K562 (cell line): Measurements from ENCODE around the gene CCDC137. TPM values are rescaled to one million over a fixed set of nuclear protein-coding genes. Genes with fewer than 3 reads are reported as not detected.
A peak's percentile ranks its signal among the peaks of the same experiment; 100 is the strongest.

Source experiments
- ATAC-seq: fragments of 200-7000 bp; cut with Tn5 transposase; 3 replicates; pipeline ENCODE4 v1.9.1; 2020; ENCODE audit warnings: moderate library complexity
- BruUV-seq: library from RNA; stranded (reverse); fragments of 400-500 nt; replicated peaks from 2 replicates; lab custom pipeline; 2021; lab: Mats Ljungman, UMichigan
- CTCF ChIA-PET: fragments of 300-600 bp; formaldehyde crosslinking; extraction: SDS; loops from one replicate; lab custom pipeline; 2021; ENCODE audit warnings: low intra/inter-chr PET ratio; lab: Yijun Ruan, JAX
- POLR2A ChIA-PET: fragments of 300-600, 350-650 bp; sonication (Branson Sonifier 250); formaldehyde crosslinking; extraction: SDS; loops from one replicate; lab custom pipeline; 2021; ENCODE audit warnings: antibody characterized with exemption, inconsistent platforms; lab: Yijun Ruan, JAX
- DNase-seq, 4 experiments: peaks; one replicate each; pipeline versions ENCODE4 v3.0.0 to v3.0.0-alpha.2; 2011 to 2018; ENCODE audit warnings: low spot score in 3 of 4, mixed read lengths in 3 of 4; ENCODE audit errors: extremely low read depth in 1 of 4
- FAIRE-seq: peaks from 2 replicates; lab custom pipeline; 2011; peaks lifted over from hg19 to GRCh38; lab: Jason Lieb, UNC
- H2AFZ ChIP-seq: 2 replicates; pipeline ENCODE4 v1.6.0; 2011; ENCODE audit warnings: low read depth, low read length, control low read depth, inconsistent platforms
- H3K27ac ChIP-seq: fragments of 200-600 bp; 3 replicates; pipeline ENCODE4 v1.8.0; 2011; ENCODE audit warnings: low read depth, mild to moderate bottlenecking, control low read depth, inconsistent platforms, low read length, moderate library complexity, mixed read lengths; ENCODE audit errors: extremely low read depth
- H3K27me3 ChIP-seq, 2 experiments: fragments of 300-600 bp in 1 of 2; 2 replicates in 1 of 2; 3 replicates in 1 of 2; pipeline versions ENCODE4 v1.6.0 to v1.8.0; 2011; ENCODE audit warnings: inconsistent platforms in 2 of 2, low read length in 2 of 2, mild to moderate bottlenecking in 1 of 2, mixed read lengths in 1 of 2, moderate library complexity in 1 of 2; ENCODE audit not compliant: control insufficient read depth in 2 of 2, insufficient read depth in 2 of 2
- H3K36me3 ChIP-seq: fragments of 300-600 bp; 3 replicates; pipeline ENCODE4 v1.8.0; 2011; ENCODE audit warnings: mild to moderate bottlenecking, low read length, inconsistent platforms; ENCODE audit not compliant: control insufficient read depth, insufficient read depth
- H3K4me1 ChIP-seq, 2 experiments: fragments of 200-600 bp in 1 of 2; replicated peaks in 1 of 2; 2 replicates in 1 of 2; 3 replicates in 1 of 2; pipeline versions ENCODE4 v1.5.1 to v1.8.0; 2011; ENCODE audit warnings: inconsistent platforms in 2 of 2, low read length in 2 of 2, mild to moderate bottlenecking in 1 of 2, mixed read lengths in 1 of 2, moderate library complexity in 1 of 2; ENCODE audit not compliant: control insufficient read depth in 2 of 2, insufficient read depth in 2 of 2
- H3K4me2 ChIP-seq: 2 replicates; pipeline ENCODE4 v1.6.1; 2011; ENCODE audit warnings: low read length, control low read depth, inconsistent platforms, mixed read lengths; ENCODE audit not compliant: insufficient read depth
- H3K4me3 ChIP-seq: fragments of 200-600 bp; sonication (generic), shearing (Covaris generic); 2 replicates; pipeline ENCODE4 v1.5.1; 2016; ENCODE audit warnings: control low read depth, inconsistent platforms
- H3K79me2 ChIP-seq: fragments of 200-600 bp; 3 replicates; pipeline ENCODE4 v1.8.0; 2011; ENCODE audit warnings: low read length, inconsistent platforms; ENCODE audit not compliant: control insufficient read depth, insufficient read depth
- H3K9ac ChIP-seq, 2 experiments: 2 replicates each; pipeline versions ENCODE4 v1.6.0 to v1.6.1; 2011; ENCODE audit warnings: low read depth in 2 of 2, low read length in 2 of 2, control low read depth in 1 of 2, inconsistent platforms in 1 of 2, mild to moderate bottlenecking in 1 of 2, mixed read lengths in 1 of 2; ENCODE audit not compliant: insufficient read depth in 1 of 2
- H3K9me1 ChIP-seq: one replicate; pipeline ENCODE4 v1.6.0; 2011; ENCODE audit warnings: inconsistent platforms, mild to moderate bottlenecking, low read length, moderate library complexity; ENCODE audit not compliant: control insufficient read depth, insufficient read depth
- H3K9me3 ChIP-seq: replicated peaks from 2 replicates; pipeline ENCODE4 v1.5.1; 2011; ENCODE audit warnings: low read depth, low read length, inconsistent platforms; ENCODE audit not compliant: control insufficient read depth, insufficient read depth
- H4K20me1 ChIP-seq: replicated peaks from 2 replicates; pipeline ENCODE4 v1.6.1; 2011; ENCODE audit warnings: low read length, inconsistent platforms, mixed read lengths; ENCODE audit not compliant: control insufficient read depth, insufficient read depth
- DMBX1 ChIP-seq: fragments of 250-450 bp; sonication (Bioruptor Pico); IDR thresholded peaks from 2 replicates; pipeline ENCODE4 v1.8.0; 2022; ENCODE audit warnings: inconsistent platforms, mild to moderate bottlenecking, moderate library complexity, borderline replicate concordance
- FOXP4 ChIP-seq: sonication (generic); formaldehyde crosslinking; IDR thresholded peaks from 2 replicates; pipeline ENCODE4 v1.8.0; 2022; ENCODE audit warnings: mild to moderate bottlenecking, missing genetic modification reagents, borderline replicate concordance
- HLTF ChIP-seq: fragments of 450-650 bp; IDR thresholded peaks from 2 replicates; pipeline ENCODE4 v1.6.1; 2016
- HMGXB4 ChIP-seq: sonication (generic); formaldehyde crosslinking; IDR thresholded peaks from 2 replicates; pipeline ENCODE4 v1.8.1; 2023; ENCODE audit warnings: mild to moderate bottlenecking, missing genetic modification reagents
- MAFK ChIP-seq: IDR thresholded peaks from 2 replicates; pipeline ENCODE4 v1.6.1; 2011; ENCODE audit warnings: low read length, improper control_type of control experiment
- RBFOX2 ChIP-seq: fragments of 200-400 bp; formaldehyde crosslinking; IDR thresholded peaks from 2 replicates; pipeline ENCODE4 v1.6.1; 2017; ENCODE audit warnings: low read depth, mild to moderate bottlenecking, low read length, moderate library complexity
- RBM17 ChIP-seq: fragments of 200-400 bp; formaldehyde crosslinking; IDR thresholded peaks from 2 replicates; pipeline ENCODE4 v1.6.1; 2017; ENCODE audit warnings: low read depth, mild to moderate bottlenecking, low read length, borderline replicate concordance
- TAF9B ChIP-seq: fragments of 450-650 bp; IDR thresholded peaks from 2 replicates; pipeline ENCODE4 v1.6.1; 2018; ENCODE audit warnings: mild to moderate bottlenecking; ENCODE audit not compliant: partially characterized antibody
- ZNF41 ChIP-seq: fragments of 250-450 bp; sonication (Bioruptor Pico); conservative IDR thresholded peaks from 2 replicates; pipeline ENCODE4 v1.4.0; 2020; ENCODE audit warnings: mild to moderate bottlenecking
- WGBS: fragments of 100-300 bp; shearing (Covaris generic); methylation state at CpG from one replicate; pipeline ENCODE4 v1.1.6; 2016; ENCODE audit warnings: low coverage, mixed read lengths; ENCODE audit not compliant: insufficient coverage; ENCODE audit errors: missing lambda C conversion rate; 5-methylcytosine and 5-hydroxymethylcytosine counted together
- in situ Hi-C: fragments of 300-500 bp; cut with MboI; formaldehyde crosslinking; loops from 4 replicates; pipeline ENCODE4 v1.15.0; 2018; ENCODE audit warnings: inconsistent platforms, mixed read lengths
- intact Hi-C: fragments of 100-400 bp; cut with micrococcal nuclease; formaldehyde crosslinking; loops from 2 replicates; pipeline ENCODE4 v1.14.2; 2022
- polyA plus RNA-seq, 8 experiments: library from polyadenylated mRNA; depleted of rRNA in 4 of 8; stranded (reverse) in 5 of 8; unstranded in 3 of 8; fragments of >200 nt; fragmentation: Nextera tagmentation in 2 of 8; fragmentation: Illumina TruSeq in 1 of 8; extraction: Ambion mirVana in 2 of 8; extraction: Trizol in 1 of 8; gene quantifications; 2 replicates each; pipeline versions ENCODE4 v1.2.1 to v1.2.3, GENCODE V29; 2011 to 2014; ENCODE audit warnings: inconsistent platforms in 1 of 8, missing spikeins in 1 of 8
- total RNA-seq, 7 experiments: library from RNA; depleted of rRNA in 6 of 7; stranded (reverse); fragments of >200 nt in 6 of 7; fragmentation: Illumina TruSeq in 2 of 7; extraction: Trizol in 2 of 7; gene quantifications; 2 replicates each; pipeline versions ENCODE4 v1.2.1 to v1.2.3, GENCODE V29; 2011 to 2021; ENCODE audit warnings: low replicate concordance in 1 of 7
- TF ChIP-seq, protein P1 (sequence below): IDR thresholded peaks from 2 replicates; pipeline ENCODE4 v1.6.1; 2016; ENCODE audit warnings: missing genetic modification characterization, missing compliant biosample characterization

The CCDC137 gene
- total and polyA plus RNA-seq, 9 of the 15 experiments (the other 6 are each of a cell fraction or from before 2014, with no cell fraction given) = 2.3 to 68.1 (median 38.3) TPM

DNA sequence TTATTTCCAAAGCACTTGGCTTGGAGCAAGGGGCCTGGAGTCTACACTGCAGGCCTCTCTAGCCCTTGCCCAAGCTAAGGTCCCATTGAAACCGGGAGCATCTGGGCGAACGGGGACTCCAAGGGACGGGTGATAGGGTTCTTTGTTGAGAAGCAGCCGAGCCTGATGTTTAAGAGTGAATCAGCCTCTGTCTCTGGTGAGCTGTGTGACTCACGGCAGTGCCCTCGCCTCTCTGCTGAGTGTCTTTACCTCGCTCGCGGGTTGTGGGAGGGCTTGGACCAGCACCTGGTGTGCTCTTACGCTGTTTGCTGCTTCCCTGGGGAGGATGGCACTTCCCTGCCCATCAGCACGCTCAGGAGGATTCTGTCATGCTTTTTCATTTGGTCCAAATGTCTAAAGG is 18.6 kb downstream of the CCDC137 start (continued):
- TF ChIP-seq RBM17 (no peak), DMBX1 (no peak), HMGXB4 (CRISPR knock-in tag) (no peak)
- TF ChIP-seq, all 486 proteins: peak for 2

DNA sequence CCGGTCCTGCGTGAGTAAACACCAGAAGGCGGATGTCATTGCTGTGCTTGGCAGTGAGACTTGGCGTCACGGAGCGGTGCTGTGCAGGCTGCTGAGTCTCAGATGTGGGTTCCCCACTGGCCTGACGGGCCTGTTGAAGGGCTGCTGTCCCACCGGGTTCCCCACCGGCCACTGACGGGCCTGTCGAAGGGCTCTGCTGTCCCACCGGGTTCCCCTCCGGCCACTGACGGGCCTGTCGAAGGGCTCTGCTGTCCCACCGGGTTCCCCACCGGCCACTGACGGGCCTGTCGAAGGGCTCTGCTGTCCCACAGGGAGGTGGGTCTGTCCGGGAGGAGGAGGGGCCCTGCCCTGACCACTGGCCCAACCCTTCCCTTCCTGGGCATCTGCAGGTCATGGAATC is 20.1 kb downstream of the CCDC137 start:
- peak overlapping the region in 1 of 2 experiments; percentile 50; a peak in 1 of 4 replicates for H3K9ac ChIP-seq
- H3K4me3 ChIP-seq = no peak overlapping the region
- peaks cover 72% of the 10 kb centered on the region; the same call in 2 of the 3 replicates for H3K36me3 ChIP-seq
- TF ChIP-seq FOXP4 (no peak), HLTF (no peak), TAF9B (no peak), ZNF41 (CRISPR knock-in tag) (no peak), RBFOX2 (peak; percentile 44; the same call in 1 of the 2 replicates), MAFK (no peak)
- TF ChIP-seq, protein P1, sequence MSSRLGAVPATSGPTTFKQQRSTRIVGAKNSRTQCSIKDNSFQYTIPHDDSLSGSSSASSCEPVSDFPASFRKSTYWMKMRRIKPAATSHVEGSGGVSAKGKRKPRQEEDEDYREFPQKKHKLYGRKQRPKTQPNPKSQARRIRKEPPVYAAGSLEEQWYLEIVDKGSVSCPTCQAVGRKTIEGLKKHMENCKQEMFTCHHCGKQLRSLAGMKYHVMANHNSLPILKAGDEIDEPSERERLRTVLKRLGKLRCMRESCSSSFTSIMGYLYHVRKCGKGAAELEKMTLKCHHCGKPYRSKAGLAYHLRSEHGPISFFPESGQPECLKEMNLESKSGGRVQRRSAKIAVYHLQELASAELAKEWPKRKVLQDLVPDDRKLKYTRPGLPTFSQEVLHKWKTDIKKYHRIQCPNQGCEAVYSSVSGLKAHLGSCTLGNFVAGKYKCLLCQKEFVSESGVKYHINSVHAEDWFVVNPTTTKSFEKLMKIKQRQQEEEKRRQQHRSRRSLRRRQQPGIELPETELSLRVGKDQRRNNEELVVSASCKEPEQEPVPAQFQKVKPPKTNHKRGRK (tag) = no peak
- peaks cover 9% of the 10 kb centered on the region for H3K9me1 ChIP-seq
- peaks cover 54% of the 10 kb centered on the region for H3K79me2 ChIP-seq
- ChIA-PET POLR2A (no interaction called here), CTCF (no interaction called here)
- H3K4me2 ChIP-seq = no peak overlapping the region
- H3K27me3 ChIP-seq = no peaks in the 10 kb centered on the region
- no TSS peak for BruUV-seq
- no peak for DNase-seq
- H2AFZ ChIP-seq = no peak overlapping the region
- H3K27ac ChIP-seq = no peak overlapping the region; the same call in 2 of the 3 replicates
- WGBS = 99% methylated on average over 16 of the region's 20 CpGs
- no peak for FAIRE-seq
- in situ Hi-C loops (no loop called here), intact Hi-C loops (no loop called here)
- H3K9me3 ChIP-seq = no peaks in the 10 kb centered on the region
- H3K4me1 ChIP-seq = peaks cover 13 to 72% of the 10 kb centered on the region in 2 experiments
- peaks cover 16% of the 10 kb centered on the region; the same call in 1 of the 2 replicates for H4K20me1 ChIP-seq
- ATAC-seq = no peak
